GM18870 (cell line): ENCODE measurements around the gene KCNQ2.

ENCODE experiments used
- ATAC-seq: cut with Tn5 transposase; IDR thresholded peaks from one replicate; pipeline ENCODE4 v1.9.1; 2021; ENCODE audit warnings: moderate library complexity; ENCODE audit not compliant: unreplicated experiment

Gene KCNQ2

GRCh38 chr20:63456429-63457284, 15.8 kb downstream of the KCNQ2 start:
- no peak for ATAC-seq

GRCh38 chr20:63455568-63455859, 16.9 kb downstream of the KCNQ2 start:
- no peak for ATAC-seq

GRCh38 chr20:63454731-63455567, 17.5 kb downstream of the KCNQ2 start:
- ATAC-seq = no peak

GRCh38 chr20:63452821-63453523, 19.5 kb downstream of the KCNQ2 start:
- ATAC-seq = no peak

GRCh38 chr20:63452341-63452740, 20.1 kb downstream of the KCNQ2 start:
- no peak for ATAC-seq

- no peak for ATAC-seq
Observed at GRCh38 chr20:63451821-63452220, 20.6 kb downstream of the KCNQ2 start.

- ATAC-seq = no peak
Observed at GRCh38 chr20:63449796-63450730, 22.4 kb downstream of the KCNQ2 start.

GRCh38 chr20:63449025-63449424, 23.4 kb downstream of the KCNQ2 start:
- ATAC-seq = no peak

- ATAC-seq = no peak
Observed at GRCh38 chr20:63448031-63448430, 24.4 kb downstream of the KCNQ2 start.

- no peak for ATAC-seq
Observed at GRCh38 chr20:63447320-63447719, 25.1 kb downstream of the KCNQ2 start.

GRCh38 chr20:63446216-63447024, 26.0 kb downstream of the KCNQ2 start:
- ATAC-seq = no peak

- no peak for ATAC-seq
Observed at GRCh38 chr20:63445075-63445734, 27.2 kb downstream of the KCNQ2 start.

- ATAC-seq = no peak
Observed at GRCh38 chr20:63444548-63444947, 27.9 kb downstream of the KCNQ2 start.

GRCh38 chr20:63443606-63444395, 28.7 kb downstream of the KCNQ2 start:
- ATAC-seq = no peak

GRCh38 chr20:63442100-63442493, 30.4 kb downstream of the KCNQ2 start:
- ATAC-seq = no peak

GRCh38 chr20:63441136-63442099, 31.0 kb downstream of the KCNQ2 start:
- no peak for ATAC-seq

- no peak for ATAC-seq
Observed at GRCh38 chr20:63440366-63440955, 32.0 kb downstream of the KCNQ2 start.
